Endometrial microvascular endothelial cells (primary cell): ENCODE data around the gene ZBTB14. TPM values are rescaled to one million over a fixed set of nuclear protein-coding genes. Genes with fewer than 3 reads are reported as not detected.

Experiments
- total RNA-seq: library from RNA; depleted of rRNA; stranded (reverse); fragments of >200 nt; gene quantifications from one replicate; pipeline ENCODE4 v1.2.3, GENCODE V29; 2015; ENCODE audit errors: inconsistent ontology term

Gene ZBTB14
- total RNA-seq, 1 donor from 2014 or later: 11.4 TPM

Other genes starting within 250 kb of the ZBTB14 start
- not detected for gene AKAIN1, start 98.5 kb downstream of the ZBTB14 start, total RNA-seq
- 7.9 TPM for gene EPB41L3, start 248.3 kb upstream of the ZBTB14 start, total RNA-seq